ENCODE results near the gene CNTN6. TPM values are rescaled to one million over a fixed set of nuclear protein-coding genes. Genes with fewer than 3 reads are reported as not detected.

CNTN6 gene
- total RNA-seq, 1 donor from 2014 or later = 2.2 TPM

GRCh38 chr3:1355691-1356090 lies 262.9 kb downstream of the CNTN6 start:
- Mint-ChIP-seq H3K9me3 (no peaks in the 10 kb centered on the region), H3K36me3 (no peaks in the 10 kb centered on the region), H3K27me3 (ENCODE audit: insufficient read depth, low read depth) (no peaks in the 10 kb centered on the region), H3K4me1 (no peaks in the 10 kb centered on the region), H3K27ac (no peak overlapping the region), H3K4me3 (no peak overlapping the region)
- no peak overlapping the region for H2AFZ ChIP-seq (replicated peaks)
- H3K27ac ChIP-seq = no peak overlapping the region
- H3K79me2 ChIP-seq (ENCODE audit: low read depth) = no peaks in the 10 kb centered on the region
- no peak overlapping the region for H3K4me3 ChIP-seq
- no peaks in the 10 kb centered on the region for H3K4me1 ChIP-seq
- H3F3A ChIP-seq (ENCODE audit: low read depth) = no peaks in the 10 kb centered on the region
- H3K36me3 ChIP-seq = no peaks in the 10 kb centered on the region
- H4K20me1 ChIP-seq (ENCODE audit: low read depth) = no peaks in the 10 kb centered on the region
- H3K4me2 ChIP-seq = no peak overlapping the region
- no peak for DNase-seq (ENCODE audit: low spot score)
- H3K9me3 ChIP-seq (ENCODE audit: low read depth) = no peaks in the 10 kb centered on the region
- no peak overlapping the region for H3K9ac ChIP-seq
- H3K27me3 ChIP-seq = no peaks in the 10 kb centered on the region
- TF ChIP-seq, protein P1, sequence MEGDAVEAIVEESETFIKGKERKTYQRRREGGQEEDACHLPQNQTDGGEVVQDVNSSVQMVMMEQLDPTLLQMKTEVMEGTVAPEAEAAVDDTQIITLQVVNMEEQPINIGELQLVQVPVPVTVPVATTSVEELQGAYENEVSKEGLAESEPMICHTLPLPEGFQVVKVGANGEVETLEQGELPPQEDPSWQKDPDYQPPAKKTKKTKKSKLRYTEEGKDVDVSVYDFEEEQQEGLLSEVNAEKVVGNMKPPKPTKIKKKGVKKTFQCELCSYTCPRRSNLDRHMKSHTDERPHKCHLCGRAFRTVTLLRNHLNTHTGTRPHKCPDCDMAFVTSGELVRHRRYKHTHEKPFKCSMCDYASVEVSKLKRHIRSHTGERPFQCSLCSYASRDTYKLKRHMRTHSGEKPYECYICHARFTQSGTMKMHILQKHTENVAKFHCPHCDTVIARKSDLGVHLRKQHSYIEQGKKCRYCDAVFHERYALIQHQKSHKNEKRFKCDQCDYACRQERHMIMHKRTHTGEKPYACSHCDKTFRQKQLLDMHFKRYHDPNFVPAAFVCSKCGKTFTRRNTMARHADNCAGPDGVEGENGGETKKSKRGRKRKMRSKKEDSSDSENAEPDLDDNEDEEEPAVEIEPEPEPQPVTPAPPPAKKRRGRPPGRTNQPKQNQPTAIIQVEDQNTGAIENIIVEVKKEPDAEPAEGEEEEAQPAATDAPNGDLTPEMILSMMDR (IDR thresholded peaks at IDR 0.05) = no peak
- TF ChIP-seq EZH2 (IDR thresholded peaks at IDR 0.05) (no peak), EZH2phosphoT487 (IDR thresholded peaks at IDR 0.05) (no peak)

GRCh38 chr3:1356101-1356500 lies 263.3 kb downstream of the CNTN6 start:
- Mint-ChIP-seq H3K27ac (no peak overlapping the region), H3K9me3 (no peaks in the 10 kb centered on the region), H3K4me1 (no peaks in the 10 kb centered on the region), H3K36me3 (no peaks in the 10 kb centered on the region), H3K27me3 (ENCODE audit: insufficient read depth, low read depth) (no peaks in the 10 kb centered on the region), H3K4me3 (no peak overlapping the region)
- Histone ChIP-seq H3F3A (ENCODE audit: low read depth) (no peaks in the 10 kb centered on the region), H3K4me3 (no peak overlapping the region), H4K20me1 (ENCODE audit: low read depth) (no peaks in the 10 kb centered on the region), H3K36me3 (no peaks in the 10 kb centered on the region), H3K4me1 (no peaks in the 10 kb centered on the region), H2AFZ (replicated peaks) (no peak overlapping the region), H3K27ac (no peak overlapping the region), H3K4me2 (no peak overlapping the region), H3K9me3 (ENCODE audit: low read depth) (no peaks in the 10 kb centered on the region), H3K9ac (no peak overlapping the region), H3K79me2 (ENCODE audit: low read depth) (no peaks in the 10 kb centered on the region), H3K27me3 (no peaks in the 10 kb centered on the region)
- DNase-seq (ENCODE audit: low spot score) = no peak
- TF ChIP-seq, protein P1 (IDR thresholded peaks at IDR 0.05) = no peak
- TF ChIP-seq EZH2 (IDR thresholded peaks at IDR 0.05) (no peak), EZH2phosphoT487 (IDR thresholded peaks at IDR 0.05) (no peak)

DNA sequence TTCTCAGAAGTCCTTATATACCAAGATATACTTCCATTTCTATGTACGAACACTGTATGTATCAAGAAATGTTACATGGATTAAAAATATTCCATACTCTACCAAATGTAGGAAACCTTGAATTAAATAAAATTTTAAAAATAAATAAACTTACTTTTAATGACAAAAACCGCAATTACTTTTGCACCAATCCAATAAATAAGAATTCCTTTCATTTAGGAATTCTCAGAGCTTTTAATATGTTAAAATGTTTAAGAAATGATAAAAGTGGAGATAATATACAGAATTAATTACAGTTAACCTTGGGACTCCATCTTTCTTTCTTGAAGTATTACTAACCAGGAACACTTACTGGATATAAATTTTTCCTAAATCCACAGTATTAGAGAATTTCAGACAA lies 272.7 kb downstream of the CNTN6 start:
- peaks cover 3% of the 10 kb centered on the region for H3K27me3 Mint-ChIP-seq (ENCODE audit: insufficient read depth, low read depth)
- Histone ChIP-seq H3K79me2 (ENCODE audit: low read depth) (no peaks in the 10 kb centered on the region), H3K4me1 (no peaks in the 10 kb centered on the region), H3K4me2 (no peak overlapping the region), H3K36me3 (no peaks in the 10 kb centered on the region), H3K27me3 (no peaks in the 10 kb centered on the region), H3F3A (ENCODE audit: low read depth) (no peaks in the 10 kb centered on the region), H3K9me3 (ENCODE audit: low read depth) (no peaks in the 10 kb centered on the region), H3K4me3 (no peak overlapping the region), H4K20me1 (ENCODE audit: low read depth) (no peaks in the 10 kb centered on the region), H2AFZ (replicated peaks) (no peak overlapping the region), H3K9ac (no peak overlapping the region), H3K27ac (no peak overlapping the region)
- no peaks in the 10 kb centered on the region for H3K36me3 Mint-ChIP-seq
- H3K27ac Mint-ChIP-seq = no peak overlapping the region
- TF ChIP-seq EZH2phosphoT487 (IDR thresholded peaks at IDR 0.05) = no peak
- TF ChIP-seq, protein P1 (IDR thresholded peaks at IDR 0.05) = no peak
- no peak for TF ChIP-seq EZH2 (IDR thresholded peaks at IDR 0.05)
- H3K4me1 Mint-ChIP-seq = no peaks in the 10 kb centered on the region
- no peak for DNase-seq (ENCODE audit: low spot score)
- no peaks in the 10 kb centered on the region for H3K9me3 Mint-ChIP-seq
- no peak overlapping the region for H3K4me3 Mint-ChIP-seq
